Activated CD8-positive, alpha-beta memory T cell treated with anti-CD3 and anti-CD28 coated beads for 4 hours (primary cell): ENCODE results near the gene RING1.

Experiments used
- DNase-seq, 2 donors: peaks; one replicate each; pipeline ENCODE4 v3.0.0-alpha.2; 2020; ENCODE audit warnings: low read depth in 2 of 2

The RING1 gene

DNA sequence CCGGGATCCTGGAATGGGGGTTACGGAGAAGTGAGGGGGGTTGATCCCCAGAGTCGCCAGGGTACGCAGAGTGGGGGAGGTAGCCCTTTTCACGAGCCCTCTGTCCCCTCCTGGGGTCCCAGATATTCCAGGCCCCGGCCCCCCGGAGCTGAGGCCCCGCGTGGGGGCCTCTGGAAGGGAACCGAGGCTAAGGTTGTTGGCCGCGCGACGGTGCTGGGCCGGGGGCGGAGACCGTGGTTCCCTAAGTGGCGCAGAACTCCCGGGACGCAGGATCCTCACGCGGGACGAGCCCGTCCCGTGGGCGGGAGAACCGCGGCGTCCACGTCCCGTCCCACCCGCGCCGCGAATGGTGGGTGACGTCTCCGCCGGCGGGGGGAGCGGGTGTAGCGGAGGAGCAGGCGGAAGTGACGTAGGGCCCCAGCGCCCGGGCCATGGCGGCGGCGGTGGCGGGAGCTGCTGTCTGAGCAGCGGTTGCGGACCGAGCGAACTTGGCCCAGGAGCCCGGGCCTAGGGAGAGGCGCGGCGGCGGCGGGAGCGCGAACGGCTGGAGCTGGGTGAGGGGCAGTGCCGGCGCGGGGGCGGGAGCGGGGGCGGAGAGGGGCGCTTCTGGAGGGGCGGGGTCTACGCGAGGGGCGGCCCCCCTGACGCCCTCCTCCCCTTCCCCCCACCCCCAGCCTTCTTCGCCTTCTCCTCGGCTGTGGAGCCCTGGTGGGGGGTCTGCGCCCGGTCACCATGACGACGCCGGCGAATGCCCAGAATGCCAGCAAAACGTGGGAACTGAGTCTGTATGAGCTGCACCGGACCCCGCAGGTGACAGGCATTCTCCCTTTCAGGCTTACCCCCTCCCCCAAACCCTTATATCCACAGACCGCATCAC lies at the start of gene RING1:
TSS of gene RING1 (plus strand) at position 410 of the 877 bp plus-strand sequence. CDS start at position 733, 323 bp downstream.
- DNase-seq = peak; percentile 74 to 78

DNA sequence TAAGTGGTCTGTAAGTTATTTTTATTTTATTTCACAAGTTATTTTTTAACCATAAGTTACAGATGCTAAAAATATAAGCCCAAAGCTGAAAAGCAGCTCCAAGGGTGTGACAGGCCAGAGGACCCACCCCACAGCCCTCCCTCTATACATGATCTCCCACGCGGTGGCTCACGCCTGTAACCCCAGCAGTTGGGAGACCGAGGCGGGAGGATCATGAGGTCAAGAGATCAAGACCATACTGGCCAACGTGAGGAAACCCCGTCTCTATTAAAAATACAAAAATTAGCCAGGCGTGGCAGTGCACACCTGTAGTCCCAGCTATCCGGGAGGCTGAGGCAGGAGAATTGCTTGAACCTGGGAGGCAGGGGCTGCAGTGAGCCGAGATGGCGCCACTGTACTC lies 48.2 kb upstream of the RING1 start:
- DNase-seq = no peak

DNA sequence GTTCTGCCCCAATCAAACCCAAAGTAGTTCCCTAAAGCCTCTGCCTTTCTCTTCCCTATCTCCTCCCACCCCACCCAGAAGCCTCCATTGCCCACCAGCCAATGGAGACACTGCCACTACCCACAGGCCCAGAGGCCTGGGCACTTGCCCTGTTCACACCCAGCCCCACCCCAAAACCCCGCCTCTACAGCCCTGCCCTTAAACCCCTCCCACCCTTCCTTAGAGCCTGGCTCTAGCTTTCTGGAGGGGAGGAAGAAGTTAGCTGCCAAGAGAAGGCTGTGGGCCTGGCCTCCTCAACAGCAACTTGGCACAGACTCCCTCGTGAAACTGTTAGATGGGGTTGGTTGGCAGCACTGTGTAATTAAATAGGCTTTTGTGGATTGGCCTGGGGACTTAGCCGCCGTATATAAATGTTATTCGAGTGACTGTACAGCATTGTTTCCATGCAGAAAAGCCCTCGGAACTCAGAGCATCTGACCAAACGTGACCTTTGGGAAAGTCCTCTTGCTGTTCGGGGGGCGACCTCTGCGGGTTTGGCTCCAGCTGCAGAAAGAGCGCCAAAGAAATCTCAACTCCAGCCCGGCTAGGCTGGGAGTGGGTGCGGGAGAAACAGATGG lies 47.5 kb upstream of the RING1 start:
- DNase-seq = no peak

DNA sequence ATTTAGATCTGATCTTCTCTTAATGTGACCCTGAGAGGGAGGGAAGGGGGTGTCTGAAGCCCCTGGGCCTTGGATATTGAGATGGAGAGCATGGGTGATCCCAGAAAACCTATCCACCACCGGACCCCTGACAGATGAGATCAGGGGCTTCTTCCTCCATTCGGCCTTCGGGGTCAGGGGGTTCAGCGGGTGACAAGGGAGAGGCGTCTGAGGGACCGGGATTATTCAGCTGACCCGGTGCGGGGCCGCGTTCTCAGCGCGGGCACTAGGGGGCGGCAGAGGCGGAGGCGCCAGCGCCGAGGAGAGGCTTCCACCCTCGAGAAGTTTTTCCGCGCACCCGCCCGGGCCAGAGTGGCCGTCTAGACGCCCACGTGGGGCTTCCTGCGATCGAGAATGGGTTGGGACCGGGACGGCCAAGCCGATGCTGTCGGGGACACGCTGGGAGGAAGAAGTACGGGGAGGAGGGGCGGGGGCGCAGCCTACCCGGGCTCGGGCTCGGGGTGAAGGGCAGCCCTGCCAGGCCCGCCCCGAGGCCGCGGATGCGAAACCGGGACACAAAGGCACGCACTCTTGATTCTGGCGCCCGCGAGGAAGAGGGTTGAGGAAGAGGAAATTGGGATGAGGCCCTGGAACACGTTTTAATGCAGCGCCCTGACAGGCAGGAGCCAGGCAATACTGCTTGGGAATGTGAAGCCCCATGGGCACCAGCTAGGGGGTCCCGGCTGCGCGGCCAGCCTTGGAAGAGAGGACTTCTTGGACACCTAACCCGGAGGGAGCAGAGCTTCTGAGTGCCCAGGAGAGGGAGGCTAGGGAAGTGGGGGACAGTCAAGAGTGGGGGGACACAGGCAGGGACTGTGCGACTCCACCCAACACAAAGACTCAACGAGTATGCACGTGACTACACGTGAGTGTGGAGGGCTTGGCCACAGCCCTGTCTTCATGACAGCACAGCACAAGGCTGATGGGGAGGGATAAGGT lies 46.7 kb upstream of the RING1 start:
- peak; percentile 56 to 61 for DNase-seq

DNA sequence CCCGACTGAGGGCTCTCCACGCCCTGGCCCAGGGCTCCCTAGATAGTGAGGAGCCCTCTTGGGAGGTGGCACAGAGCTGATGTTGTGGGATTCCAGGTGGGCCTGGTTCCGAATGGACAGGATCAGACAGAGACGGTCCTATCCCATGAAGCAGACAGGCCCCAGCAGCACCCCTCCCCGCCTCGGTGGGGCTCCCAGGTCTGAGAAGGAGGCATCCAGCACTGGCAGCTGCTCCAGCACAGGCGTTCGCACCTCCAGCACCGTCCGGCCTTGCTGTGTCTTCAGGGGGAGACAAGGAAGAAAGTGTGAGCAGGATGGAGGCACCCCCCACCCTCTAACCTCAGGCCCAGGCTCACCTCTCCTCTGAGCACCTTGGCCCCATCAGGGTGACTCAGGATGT lies 44.8 kb upstream of the RING1 start:
- DNase-seq = no peak

DNA sequence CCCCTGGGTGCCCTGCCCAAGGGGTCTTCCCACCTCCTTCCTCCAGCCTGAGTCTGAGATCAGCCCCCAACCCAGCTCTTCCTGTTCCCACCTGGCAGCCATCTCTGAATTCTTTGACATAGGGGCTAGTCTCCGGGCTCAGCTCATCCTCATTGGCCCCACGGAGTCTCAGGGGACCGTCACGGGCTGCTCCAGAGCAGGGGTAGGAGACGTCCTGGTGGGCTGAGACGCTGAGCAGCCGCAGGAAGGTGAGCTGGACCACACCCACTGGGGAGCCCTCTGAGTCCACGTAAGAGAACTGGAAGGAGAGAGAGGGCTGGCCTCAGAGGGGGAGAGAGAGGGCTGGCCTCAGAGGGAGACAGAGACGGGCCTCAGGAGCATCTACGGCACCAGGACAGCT lies 44.1 kb upstream of the RING1 start:
- DNase-seq = no peak

DNA sequence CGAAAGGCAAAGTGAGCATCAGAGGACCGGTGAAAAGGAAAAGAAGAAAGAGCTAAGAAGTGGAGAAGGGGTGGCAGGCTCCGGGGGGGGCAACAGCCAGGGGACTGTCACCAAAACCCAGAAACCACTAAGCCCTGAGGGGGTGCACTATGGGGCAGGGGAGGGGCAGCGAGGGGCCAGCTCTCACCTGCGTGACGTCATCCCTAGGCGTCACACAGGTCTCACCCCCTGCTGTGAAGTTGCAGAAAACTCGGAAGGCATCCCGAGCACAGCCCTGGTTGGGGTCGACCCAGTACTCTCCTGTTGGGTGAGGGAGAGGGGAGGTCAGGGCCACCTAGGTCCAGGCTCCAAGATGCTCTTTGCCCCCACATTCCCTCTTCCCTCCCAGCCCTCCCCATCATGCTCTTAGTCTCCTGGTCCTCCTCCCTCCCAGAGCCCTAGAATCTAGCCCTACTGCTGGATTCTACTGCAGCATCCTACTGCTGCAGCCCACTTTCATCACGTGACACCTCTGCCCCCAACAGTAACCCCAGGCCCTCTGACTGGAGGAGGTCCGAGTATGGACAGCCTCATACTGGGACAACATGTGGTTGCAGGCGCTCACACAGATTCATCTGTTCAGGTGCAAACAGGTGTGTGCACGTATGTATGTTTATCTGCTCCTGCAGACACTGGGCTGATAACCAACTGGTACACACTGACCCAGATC lies 43.5 kb upstream of the RING1 start:
- DNase-seq = no peak

DNA sequence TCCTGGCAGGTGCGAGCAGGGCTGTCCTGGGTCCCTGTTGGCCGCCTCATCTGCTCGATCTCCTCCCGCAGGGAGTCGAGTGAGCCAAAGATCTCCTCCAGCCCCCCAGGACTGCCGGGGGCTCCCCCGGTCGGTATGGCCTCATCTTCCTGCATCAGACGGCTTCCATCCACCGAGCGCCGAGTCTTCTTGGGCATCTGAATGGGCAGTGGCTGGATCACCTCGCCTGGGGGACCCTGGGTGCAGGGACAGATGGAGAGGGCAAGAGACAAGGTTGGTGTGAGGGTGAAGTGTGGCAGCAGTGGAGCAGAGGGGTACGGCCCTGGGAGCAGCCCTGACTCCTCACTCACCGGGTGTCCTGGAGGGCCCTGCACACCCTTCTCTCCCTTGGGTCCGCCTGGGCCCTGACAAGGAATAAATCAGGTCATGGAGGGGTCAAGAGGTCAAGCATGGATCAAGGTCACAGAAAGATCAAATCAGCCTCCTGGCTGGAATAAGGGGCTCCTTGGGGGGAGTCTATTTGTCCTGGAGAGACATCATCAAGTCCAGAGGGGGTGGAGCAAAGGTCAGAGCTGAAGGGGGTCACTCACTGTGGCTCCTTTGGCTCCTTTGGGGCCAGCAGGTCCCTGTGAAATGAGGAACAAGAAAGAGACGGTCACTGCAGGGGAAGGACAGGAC lies 42.6 kb upstream of the RING1 start:
- no peak for DNase-seq

DNA sequence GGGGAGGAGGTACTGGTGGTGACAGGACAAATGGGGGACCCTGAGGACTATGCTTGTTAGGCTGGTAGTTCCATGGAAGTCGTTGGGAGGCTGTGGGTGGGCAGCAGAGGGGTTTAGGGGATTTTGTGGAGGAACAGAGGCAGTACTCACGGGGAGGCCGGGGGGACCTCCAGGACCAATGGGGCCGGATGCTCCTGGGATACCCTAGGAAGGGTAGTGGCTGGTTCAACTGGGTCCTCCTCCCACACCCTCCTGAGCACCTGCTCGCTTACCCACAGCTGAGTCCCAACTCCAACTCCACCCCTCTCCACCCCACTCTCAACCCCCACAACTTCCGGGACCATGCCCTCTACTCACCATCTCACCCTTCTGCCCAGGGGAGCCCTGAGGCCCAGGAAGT lies 41.9 kb upstream of the RING1 start:
- no peak for DNase-seq

DNA sequence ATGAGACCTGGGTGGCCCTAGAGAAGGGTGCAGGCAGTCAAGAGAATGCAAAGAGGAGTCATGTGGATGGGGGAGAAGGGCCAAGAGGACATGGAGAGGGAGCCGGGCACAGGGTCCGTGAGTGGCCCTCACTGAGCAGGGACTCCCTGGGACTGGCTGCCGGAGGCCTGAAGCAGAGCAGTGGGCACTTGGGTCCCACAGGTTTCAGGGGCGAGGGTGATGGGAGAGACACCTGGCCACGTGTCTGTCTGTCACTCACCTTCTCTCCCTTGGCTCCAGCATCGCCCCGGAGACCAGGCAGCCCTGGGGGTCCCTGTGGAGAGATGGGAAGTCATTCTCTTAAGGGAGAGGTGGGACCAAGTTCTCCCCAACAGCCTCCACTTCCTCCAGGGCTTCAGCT lies 41.5 kb upstream of the RING1 start:
- no peak for DNase-seq

DNA sequence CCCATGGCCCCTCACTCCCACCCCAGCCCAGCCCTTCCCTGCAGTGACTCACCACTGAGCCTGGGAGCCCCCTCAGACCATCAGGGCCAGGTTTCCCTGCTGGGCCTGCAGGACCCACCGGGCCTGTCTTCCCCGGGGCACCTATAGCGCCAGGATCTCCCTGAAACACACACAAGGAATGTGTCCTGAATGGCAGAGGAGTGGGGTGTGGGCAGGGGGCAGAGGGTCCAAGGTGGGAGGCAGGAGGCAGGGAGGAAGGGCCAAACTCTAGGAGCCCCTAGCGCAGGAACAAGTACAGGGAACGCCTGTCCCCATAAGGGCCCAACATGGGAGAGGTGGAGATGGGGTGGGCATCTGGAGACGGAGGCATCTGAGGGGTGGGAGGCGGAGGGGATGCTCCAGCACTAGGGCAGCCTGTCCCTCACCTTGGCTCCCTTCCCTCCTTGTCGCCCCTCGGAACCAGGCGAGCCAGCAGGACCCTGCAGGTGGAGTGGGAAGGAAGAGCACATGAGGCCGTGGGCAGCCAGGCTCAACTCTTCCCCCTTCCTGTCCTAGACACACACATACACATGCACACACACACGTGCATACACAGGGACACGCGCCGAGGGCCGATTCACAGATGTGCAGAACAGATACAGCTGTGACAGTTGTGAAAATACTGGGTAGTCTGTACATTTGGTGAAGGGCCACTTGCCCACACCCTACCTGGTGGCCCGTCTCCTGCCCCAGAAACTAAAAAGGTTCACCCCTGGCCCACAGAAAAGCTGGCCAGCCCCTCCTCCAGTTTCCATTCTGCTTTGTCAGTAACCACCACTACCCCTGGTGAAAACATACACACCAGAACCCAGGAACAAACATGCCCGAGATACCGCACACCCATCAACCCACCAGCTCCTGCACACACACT lies 40.7 kb upstream of the RING1 start:
- DNase-seq = no peak

DNA sequence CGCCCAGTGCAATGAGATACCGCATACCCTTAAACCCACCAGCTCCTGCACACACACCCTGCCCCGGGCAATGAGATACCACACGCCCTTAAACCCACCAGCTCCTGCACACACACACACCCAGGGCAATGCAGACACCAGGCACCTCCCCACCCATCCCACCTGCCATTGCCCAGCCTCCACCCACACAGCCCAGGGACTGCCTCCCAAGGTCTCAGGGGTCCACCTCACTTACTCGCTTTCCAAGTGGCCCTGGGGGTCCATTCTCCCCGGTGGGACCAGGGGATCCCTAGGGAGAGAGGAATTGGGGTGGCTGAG lies 40.1 kb upstream of the RING1 start:
- DNase-seq = no peak

DNA sequence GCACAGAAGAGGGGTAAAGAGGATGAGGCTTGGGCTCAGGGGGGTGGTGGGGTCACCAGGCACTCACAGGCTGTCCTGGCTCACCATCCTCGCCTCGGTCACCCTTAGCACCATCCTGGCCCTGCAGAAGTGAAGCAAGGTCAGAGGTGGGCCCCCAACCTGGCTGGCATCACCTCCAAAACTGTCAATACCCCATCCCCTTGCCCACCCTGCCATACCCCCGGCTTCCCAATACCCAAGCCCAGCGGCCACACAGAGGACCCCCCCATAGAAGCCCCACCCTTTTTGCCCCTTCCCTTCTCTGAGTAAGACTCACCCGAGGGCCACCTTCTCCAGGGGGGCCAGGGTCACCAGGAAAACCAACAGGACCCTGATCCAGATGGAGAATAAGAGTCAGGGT lies 39.7 kb upstream of the RING1 start:
- no peak for DNase-seq

DNA sequence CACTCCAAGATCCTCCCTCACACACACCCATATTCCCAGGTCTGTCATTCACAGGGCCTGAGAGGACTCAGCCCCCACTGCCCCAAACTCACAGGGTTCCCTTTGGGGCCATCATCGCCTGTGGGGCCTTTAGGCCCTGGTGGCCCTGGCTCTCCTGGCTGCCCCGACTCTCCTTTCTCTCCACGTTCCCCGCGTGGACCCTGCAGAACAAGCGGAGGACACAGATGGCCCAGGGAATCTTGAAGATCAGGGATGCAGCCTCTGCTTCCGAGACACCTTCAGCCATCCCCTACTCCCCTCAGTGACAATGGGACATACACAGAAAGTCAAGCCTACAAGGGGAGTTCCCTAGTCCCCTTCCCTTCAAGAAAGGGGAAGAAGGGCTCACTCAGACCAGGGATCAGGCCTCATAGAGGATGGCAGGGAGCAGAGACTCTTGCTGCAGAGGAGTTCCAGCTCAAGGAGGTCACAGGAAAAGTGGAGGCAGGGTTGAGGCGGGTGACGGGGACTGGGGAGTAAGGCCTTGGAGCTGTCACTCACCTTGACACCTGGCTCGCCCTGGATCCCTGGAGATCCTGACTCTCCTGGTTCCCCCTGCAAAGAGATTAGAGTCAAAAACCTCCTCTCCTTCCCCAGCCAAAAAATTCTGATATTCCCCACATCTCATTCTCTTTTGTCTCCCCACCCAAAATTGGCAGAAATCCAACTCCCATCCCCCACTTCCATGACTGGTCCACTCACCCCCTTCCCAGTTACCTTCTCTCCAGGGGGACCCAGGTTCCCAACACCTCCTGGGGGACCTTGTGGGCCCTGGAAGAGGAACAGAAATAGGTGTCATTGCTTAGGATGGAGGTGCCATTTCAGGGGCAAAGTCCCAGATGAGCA lies 38.8 kb upstream of the RING1 start:
- no peak for DNase-seq

DNA sequence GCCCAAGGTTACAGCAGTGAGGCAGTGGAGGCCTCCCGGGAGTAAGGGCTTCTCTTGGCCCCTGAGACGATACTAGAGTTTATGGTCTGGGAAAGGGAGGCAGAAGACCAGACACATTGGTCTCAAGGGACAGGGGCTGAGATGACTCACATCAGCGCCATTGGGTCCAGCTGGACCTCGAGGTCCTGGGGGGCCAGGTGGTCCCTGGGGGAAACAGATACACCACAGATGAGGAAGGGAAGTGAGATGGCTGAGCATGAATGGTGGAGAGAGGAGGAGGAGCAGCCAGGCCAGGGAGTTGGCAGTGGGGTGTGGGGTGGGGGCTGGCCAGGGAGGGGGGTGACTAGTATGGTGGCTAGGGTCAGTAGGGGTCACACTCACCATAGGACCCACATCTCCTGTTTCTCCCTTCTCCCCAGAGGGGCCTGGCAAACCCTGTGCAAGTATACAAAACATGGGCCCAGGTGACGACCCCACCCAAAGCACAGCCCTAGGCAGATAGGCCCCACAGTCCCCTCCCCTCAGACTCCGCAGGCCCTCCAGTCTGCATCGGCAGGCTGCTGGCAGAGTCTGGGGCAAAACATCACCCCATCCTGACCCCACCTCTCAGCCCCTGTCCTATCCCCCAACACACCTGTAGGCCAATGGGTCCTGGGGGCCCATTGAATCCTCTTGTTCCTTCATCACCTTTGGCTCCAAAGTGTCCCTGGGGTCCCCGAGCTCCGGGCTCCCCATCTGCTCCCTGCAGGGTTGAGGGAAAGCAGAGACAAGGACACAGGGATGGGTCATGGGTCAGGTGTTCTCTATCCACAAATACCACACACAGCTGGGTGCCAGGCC lies 37.9 kb upstream of the RING1 start:
- DNase-seq = no peak

DNA sequence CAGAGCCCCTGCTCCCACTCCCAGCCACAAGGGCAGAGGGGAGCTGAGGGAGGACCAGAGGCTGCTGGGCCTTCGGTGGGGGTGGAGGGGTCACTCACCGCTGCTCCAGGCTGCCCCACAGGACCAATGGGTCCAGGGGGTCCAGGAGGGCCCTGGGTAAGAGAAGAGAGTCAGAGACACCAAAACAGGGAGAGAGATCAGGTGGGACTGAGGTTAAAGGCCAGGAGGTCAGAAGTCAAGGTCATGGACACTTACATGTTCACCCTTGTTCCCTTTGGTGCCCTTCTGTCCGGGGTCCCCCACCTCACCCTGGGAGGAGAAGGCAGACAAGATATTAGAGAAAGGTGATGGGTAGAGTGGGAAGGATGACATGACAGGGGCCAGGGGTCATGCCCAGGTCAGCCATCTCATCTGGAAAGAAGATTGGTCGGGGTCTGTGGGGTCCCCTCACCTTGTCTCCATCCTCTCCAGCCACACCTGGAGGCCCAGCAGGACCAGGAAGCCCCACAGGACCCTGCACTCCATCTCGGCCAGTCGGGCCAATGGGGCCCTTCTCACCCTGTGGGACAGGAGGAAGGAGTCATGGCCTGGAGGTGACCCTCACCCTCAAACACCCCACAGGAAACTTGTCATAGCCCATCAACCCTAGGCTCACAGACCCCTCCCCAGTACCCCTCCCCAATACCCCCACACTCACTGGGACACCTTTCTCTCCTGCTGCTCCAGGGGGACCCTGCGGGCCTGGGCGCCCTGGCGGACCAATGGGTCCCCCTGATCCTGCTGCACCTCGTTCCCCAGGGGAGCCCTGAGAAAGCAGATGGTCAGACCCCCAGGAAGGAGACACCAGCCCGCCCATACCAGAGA lies 37.1 kb upstream of the RING1 start:
- DNase-seq = no peak
